Cardiac fibroblast (primary cell): ENCODE results near the gene NPAS3.

Experiments used
- DNase-seq, 2 donors: peaks; one replicate each; pipeline versions ENCODE4 v3.0.0 to v3.0.0-alpha.2; 2010; ENCODE audit warnings: low read depth in 2 of 2
- H3K4me3 ChIP-seq, 2 donors: replicated peaks in 1 of 2; 1 replicate in 1 of 2; 2 replicates in 1 of 2; pipeline ENCODE4 v1.5.1; 2011; ENCODE audit warnings: low read depth in 2 of 2, low read length in 2 of 2, mild to moderate bottlenecking in 2 of 2, moderate library complexity in 1 of 2
- TF ChIP-seq, protein P1 (sequence below): IDR thresholded peaks from one replicate; pipeline ENCODE4 v1.5.1; 2011; ENCODE audit warnings: low read depth, mild to moderate bottlenecking, low read length, inconsistent platforms

The NPAS3 gene

GRCh38 chr14:33564774-33565630, 626.3 kb downstream of the NPAS3 start:
- no peak overlapping the region for H3K4me3 ChIP-seq
- DNase-seq = peak; percentile 81 to 90
- TF ChIP-seq, protein P1, sequence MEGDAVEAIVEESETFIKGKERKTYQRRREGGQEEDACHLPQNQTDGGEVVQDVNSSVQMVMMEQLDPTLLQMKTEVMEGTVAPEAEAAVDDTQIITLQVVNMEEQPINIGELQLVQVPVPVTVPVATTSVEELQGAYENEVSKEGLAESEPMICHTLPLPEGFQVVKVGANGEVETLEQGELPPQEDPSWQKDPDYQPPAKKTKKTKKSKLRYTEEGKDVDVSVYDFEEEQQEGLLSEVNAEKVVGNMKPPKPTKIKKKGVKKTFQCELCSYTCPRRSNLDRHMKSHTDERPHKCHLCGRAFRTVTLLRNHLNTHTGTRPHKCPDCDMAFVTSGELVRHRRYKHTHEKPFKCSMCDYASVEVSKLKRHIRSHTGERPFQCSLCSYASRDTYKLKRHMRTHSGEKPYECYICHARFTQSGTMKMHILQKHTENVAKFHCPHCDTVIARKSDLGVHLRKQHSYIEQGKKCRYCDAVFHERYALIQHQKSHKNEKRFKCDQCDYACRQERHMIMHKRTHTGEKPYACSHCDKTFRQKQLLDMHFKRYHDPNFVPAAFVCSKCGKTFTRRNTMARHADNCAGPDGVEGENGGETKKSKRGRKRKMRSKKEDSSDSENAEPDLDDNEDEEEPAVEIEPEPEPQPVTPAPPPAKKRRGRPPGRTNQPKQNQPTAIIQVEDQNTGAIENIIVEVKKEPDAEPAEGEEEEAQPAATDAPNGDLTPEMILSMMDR = no peak

- TF ChIP-seq, protein P1 = no peak
- H3K4me3 ChIP-seq = no peak overlapping the region
- no peak for DNase-seq
Observed at GRCh38 chr14:33566082-33566481, 627.4 kb downstream of the NPAS3 start.

GRCh38 chr14:33567023-33567728, 628.5 kb downstream of the NPAS3 start:
- no peak for DNase-seq
- no peak overlapping the region for H3K4me3 ChIP-seq
- TF ChIP-seq, protein P1 = no peak

GRCh38 chr14:33567731-33568130, 629.1 kb downstream of the NPAS3 start:
- DNase-seq = peak; percentile 63 to 91
- TF ChIP-seq, protein P1 = no peak

DNA sequence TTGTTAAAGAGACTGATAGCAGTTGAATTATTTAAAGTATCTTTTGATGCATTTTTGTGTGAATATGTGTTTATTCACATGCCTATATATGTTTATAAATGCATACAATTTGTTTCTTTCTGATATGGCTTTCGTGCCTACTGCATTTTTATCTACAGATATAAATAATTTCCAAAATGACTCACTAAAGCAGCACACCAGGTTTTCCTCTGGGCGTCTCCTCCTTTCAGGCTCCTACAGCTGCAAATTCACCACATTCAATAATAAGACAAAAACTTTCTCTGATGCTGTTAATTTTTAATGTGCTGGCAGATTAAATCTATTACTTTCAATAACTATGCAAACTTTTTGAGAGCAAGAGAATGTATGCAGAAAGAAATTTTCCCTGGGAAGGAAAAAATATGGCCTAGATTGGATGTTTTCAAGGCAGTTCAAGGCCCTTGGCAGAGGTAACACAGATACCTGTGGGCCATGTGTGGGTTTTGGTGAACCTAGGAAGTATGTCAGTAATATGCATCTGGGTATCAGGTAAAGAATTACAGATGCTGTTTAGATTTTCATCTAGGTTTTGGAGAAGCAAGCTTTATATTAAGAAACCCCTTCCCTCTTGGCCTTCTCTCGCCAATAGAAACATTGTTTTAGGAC, 630.4 kb downstream of the NPAS3 start:
- H3K4me3 ChIP-seq = no peak overlapping the region
- TF ChIP-seq, protein P1 = no peak
- peak; percentile 22 to 72 for DNase-seq

More at GRCh38 chr14:33567731-33568130, 629.1 kb downstream of the NPAS3 start:
- H3K4me3 ChIP-seq = no peak overlapping the region

GRCh38 chr14:33569821-33570687, 631.4 kb downstream of the NPAS3 start:
- DNase-seq = peak; percentile 18 to 51

More at GRCh38 chr14:33569821-33570687, 631.4 kb downstream of the NPAS3 start:
- H3K4me3 ChIP-seq = no peak overlapping the region
- TF ChIP-seq, protein P1 = no peak
